Lower lobe of right lung (tissue), 2 donors: ENCODE results near the gene LILRB1. TPM values are rescaled to one million over a fixed set of nuclear protein-coding genes. Genes with fewer than 3 reads are reported as not detected.

Experiments used
- ATAC-seq, 2 donors: fragments of 200-7000 bp; cut with Tn5 transposase; one replicate each; pipeline ENCODE4 v1.9.1; 2020 to 2022; ENCODE audit warnings: mild to moderate bottlenecking in 2 of 2, moderate library complexity in 2 of 2
- DNase-seq: peaks from one replicate; pipeline ENCODE4 v3.0.0-alpha.2; 2020
- H3K27ac ChIP-seq: fragments of 200-600 bp; one replicate; pipeline ENCODE4 v1.8.0; 2022
- H3K27me3 ChIP-seq: fragments of 200-600 bp; one replicate; pipeline ENCODE4 v1.8.0; 2022; ENCODE audit warnings: low read depth
- H3K36me3 ChIP-seq: fragments of 200-600 bp; one replicate; pipeline ENCODE4 v1.8.0; 2022; ENCODE audit warnings: mild to moderate bottlenecking
- H3K4me1 ChIP-seq: fragments of 200-600 bp; one replicate; pipeline ENCODE4 v1.8.0; 2022
- H3K4me3 ChIP-seq: fragments of 200-600 bp; one replicate; pipeline ENCODE4 v1.8.0; 2022; ENCODE audit warnings: mild to moderate bottlenecking
- H3K9me3 ChIP-seq: fragments of 200-600 bp; one replicate; pipeline ENCODE4 v1.8.0; 2022
- CTCF ChIP-seq: fragments of 200-600 bp; IDR thresholded peaks from one replicate; pipeline ENCODE4 v1.8.0; 2022; ENCODE audit warnings: antibody characterized with exemption, mild to moderate bottlenecking
- intact Hi-C: fragments of 100-400 bp; cut with DNase I; formaldehyde crosslinking; loops from one replicate; pipeline ENCODE4 v1.11.0; 2022
- total RNA-seq: library from RNA; stranded (reverse); fragmentation: NEBNext Ultra II Directional; extraction: Animal tissue kit (Norgen Biotek cat#: 25700); gene quantifications from one replicate; pipeline ENCODE4 v1.2.1, GENCODE V29; 2021
- donor health status: DM: no; HTN: yes; CAD: no; lungs with severe emphysema.

LILRB1 gene
- total RNA-seq, 1 donor from 2014 or later: 43.3 TPM

- intact Hi-C loops: no loop called here
- ATAC-seq (peak in 1 of 2 donors; percentile 32), DNase-seq (no peak)
- Histone ChIP-seq H3K9me3 (no peaks in the 10 kb centered on the region), H3K4me1 (no peaks in the 10 kb centered on the region), H3K4me3 (no peak overlapping the region), H3K27me3 (peaks cover 10% of the 10 kb centered on the region), H3K27ac (no peak overlapping the region), H3K36me3 (no peaks in the 10 kb centered on the region)
- TF ChIP-seq CTCF: no peak
Measured at GRCh38 chr19:54600212-54600611, 30.1 kb upstream of the LILRB1 start.

GRCh38 chr19:54606230-54606629 lies 24.1 kb upstream of the LILRB1 start:
- no peaks in the 10 kb centered on the region for H3K4me1 ChIP-seq
- no peak overlapping the region for H3K4me3 ChIP-seq
- H3K36me3 ChIP-seq: no peaks in the 10 kb centered on the region
- intact Hi-C loops: no loop called here
- DNase-seq (no peak), ATAC-seq (peak; percentile 62 to 67)
- no peaks in the 10 kb centered on the region for H3K9me3 ChIP-seq
- no peak overlapping the region for H3K27ac ChIP-seq
- TF ChIP-seq CTCF: no peak
- H3K27me3 ChIP-seq: peaks cover 3% of the 10 kb centered on the region

DNA sequence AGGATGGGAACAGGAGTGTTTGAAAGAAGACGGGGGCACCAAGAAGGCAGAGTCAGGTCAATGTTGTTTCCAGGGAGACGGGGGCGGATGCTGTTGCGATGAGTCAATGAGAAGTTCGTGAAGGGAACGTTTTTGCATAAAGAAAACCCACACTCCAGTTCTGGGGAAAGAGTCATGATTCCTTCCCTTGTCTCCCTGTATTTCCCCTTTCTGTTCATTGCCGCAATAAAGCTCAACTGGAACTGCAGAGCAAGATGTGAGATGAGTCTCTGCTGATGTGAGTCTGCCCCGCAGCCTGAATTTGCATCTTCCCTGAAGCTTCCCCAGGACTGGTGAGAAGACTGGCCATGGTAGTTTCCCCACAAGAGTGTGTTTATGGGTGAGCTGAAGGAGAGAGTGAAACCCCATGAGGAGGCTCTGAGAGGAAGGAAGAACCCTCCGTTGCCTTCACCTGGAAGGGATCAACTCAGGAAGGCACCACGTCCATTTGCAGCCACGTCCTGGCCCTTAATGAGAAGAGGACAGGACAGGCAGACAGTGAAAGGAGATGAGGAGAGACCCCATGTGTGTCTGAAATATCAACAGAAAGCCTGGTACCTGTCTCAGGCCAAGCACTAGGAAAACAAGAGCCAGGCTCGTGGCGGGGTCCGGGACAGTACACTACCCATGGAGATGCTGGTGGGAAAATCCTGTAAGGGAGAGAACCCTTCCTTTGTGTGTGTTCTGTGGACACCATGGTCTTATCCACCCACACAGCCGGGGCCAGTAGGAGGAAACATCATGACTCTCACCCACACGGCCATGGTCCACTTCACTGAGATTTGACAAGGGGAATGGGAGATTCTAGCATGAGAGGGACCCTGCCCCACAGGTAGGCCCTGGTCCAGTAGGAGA lies 23.1 kb upstream of the LILRB1 start:
- no peak overlapping the region for H3K27ac ChIP-seq
- no peaks in the 10 kb centered on the region for H3K36me3 ChIP-seq
- H3K4me3 ChIP-seq: no peak overlapping the region
- ATAC-seq: peak; percentile 76 to 80
- no peaks in the 10 kb centered on the region for H3K4me1 ChIP-seq
- H3K9me3 ChIP-seq: no peaks in the 10 kb centered on the region
- TF ChIP-seq CTCF: no peak
- peaks cover 3% of the 10 kb centered on the region for H3K27me3 ChIP-seq
- DNase-seq: no peak
- intact Hi-C loops: no loop called here

- Histone ChIP-seq H3K9me3 (no peaks in the 10 kb centered on the region), H3K27me3 (peaks cover 3% of the 10 kb centered on the region), H3K27ac (no peak overlapping the region), H3K36me3 (no peaks in the 10 kb centered on the region), H3K4me3 (no peak overlapping the region), H3K4me1 (no peaks in the 10 kb centered on the region)
- no peak for DNase-seq
- intact Hi-C loops: no loop called here
- TF ChIP-seq CTCF: no peak
- ATAC-seq: no peak
Measured at GRCh38 chr19:54607785-54608150, 22.5 kb upstream of the LILRB1 start.

DNA sequence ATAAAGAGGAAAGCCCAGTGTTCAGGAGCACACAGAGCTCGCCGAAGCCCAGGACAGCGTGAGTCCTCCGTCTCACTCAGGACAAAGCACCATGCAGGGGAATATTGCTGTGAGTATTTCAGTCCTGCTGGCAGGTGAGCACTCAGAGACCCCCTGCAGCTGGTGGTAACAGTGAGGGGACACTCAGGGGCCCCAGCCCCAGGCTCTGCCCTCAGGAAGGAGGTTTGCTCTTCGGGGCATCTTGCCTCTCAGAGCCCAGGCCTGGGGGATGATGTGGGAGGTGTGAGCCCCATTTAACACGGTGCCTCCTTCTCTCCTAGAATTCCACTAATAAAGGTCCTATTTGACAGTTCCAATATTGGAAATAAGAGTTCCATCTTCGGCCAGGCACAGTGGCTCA lies 22.1 kb upstream of the LILRB1 start:
- H3K36me3 ChIP-seq: no peaks in the 10 kb centered on the region
- DNase-seq: no peak
- peaks cover 3% of the 10 kb centered on the region for H3K27me3 ChIP-seq
- no peak for ATAC-seq
- intact Hi-C loops: no loop called here
- no peak overlapping the region for H3K4me3 ChIP-seq
- H3K4me1 ChIP-seq: no peaks in the 10 kb centered on the region
- TF ChIP-seq CTCF: no peak
- no peaks in the 10 kb centered on the region for H3K9me3 ChIP-seq
- no peak overlapping the region for H3K27ac ChIP-seq
